ENCODE measurements around the gene CFAP210.

- TF ChIP-seq GATA2 (IDR thresholded peaks at IDR 0.05; ENCODE audit: low read depth, low read length) (no peak), GATA3 (IDR thresholded peaks at IDR 0.05; ENCODE audit: low read depth, low read length) (no peak)
Observed at GRCh38 chr2:169721016-169721415, 26.8 kb upstream of the CFAP210 start.

All from SH-SY5Y (cell line).